OCI-M1 (cell line): ENCODE measurements around the gene ADRM1.
A peak's percentile ranks its signal among the peaks of the same experiment; 100 is the strongest.

ENCODE experiments used
- DNase-seq: peaks from one replicate; lab custom pipeline; 2025; lab: John Stamatoyannopoulos, UW

Gene ADRM1, protein sequence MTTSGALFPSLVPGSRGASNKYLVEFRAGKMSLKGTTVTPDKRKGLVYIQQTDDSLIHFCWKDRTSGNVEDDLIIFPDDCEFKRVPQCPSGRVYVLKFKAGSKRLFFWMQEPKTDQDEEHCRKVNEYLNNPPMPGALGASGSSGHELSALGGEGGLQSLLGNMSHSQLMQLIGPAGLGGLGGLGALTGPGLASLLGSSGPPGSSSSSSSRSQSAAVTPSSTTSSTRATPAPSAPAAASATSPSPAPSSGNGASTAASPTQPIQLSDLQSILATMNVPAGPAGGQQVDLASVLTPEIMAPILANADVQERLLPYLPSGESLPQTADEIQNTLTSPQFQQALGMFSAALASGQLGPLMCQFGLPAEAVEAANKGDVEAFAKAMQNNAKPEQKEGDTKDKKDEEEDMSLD

DNA sequence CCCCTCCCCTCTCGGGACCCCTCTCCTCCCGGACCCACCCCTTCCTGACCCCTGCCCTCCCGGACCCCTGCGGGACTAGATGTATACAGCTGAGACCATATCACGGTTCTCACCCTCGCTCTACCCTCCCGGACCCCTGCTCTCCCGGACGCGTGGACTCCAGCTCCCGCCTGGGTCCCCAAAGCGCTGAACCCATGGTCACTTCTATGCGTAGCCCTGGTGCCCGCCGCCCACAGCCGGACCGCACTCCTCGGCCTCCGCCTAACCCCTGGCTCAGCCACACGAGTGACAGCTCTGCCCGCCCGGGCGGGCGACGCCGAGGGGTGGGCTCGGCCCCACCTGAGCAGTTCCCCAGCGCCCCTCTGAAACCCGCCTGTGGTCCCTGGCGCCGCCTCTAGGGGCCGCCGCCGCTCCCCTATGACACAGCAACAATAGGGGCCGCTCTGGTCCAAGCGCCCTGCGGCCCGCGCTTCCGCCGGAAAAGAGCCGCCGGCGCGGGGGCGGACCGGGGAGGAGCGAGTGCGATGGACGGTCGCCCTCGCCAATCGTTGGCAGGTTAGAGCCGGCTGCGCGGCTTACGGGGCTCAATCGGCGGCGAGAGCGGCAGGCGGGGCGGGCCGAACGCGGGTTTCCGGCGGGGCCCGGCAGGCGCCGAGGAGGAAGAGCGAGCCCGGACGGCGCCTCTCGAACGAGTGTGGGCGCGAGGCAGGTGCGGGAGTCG lies at the start of gene ADRM1:
TSS of gene ADRM1 (plus strand) at position 657 of the 721 bp plus-strand sequence. CDS start 572 bp downstream, outside the sequence.
- DNase-seq, result peak; percentile 98

DNA sequence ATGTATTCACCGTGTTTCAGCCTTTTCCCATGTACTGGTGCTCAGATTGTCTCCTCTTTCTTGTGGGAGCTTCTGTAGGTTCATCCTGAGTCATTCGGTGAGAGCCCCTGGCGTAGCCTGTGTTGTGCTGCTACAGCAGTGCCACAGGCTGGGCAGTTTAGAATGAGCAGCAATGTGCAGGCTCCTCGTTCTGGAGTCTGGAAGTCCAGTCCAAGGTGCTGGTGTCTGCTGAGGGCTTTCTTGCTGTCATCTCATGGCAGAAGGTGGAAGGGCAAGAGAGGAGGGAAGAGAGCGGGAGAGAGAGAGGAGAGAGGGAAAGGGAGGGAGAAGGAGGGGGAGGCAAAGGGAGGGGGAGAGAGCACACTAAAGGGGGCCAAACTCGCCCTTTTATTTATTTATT lies 49.4 kb upstream of the ADRM1 start:
- no peak for DNase-seq

DNA sequence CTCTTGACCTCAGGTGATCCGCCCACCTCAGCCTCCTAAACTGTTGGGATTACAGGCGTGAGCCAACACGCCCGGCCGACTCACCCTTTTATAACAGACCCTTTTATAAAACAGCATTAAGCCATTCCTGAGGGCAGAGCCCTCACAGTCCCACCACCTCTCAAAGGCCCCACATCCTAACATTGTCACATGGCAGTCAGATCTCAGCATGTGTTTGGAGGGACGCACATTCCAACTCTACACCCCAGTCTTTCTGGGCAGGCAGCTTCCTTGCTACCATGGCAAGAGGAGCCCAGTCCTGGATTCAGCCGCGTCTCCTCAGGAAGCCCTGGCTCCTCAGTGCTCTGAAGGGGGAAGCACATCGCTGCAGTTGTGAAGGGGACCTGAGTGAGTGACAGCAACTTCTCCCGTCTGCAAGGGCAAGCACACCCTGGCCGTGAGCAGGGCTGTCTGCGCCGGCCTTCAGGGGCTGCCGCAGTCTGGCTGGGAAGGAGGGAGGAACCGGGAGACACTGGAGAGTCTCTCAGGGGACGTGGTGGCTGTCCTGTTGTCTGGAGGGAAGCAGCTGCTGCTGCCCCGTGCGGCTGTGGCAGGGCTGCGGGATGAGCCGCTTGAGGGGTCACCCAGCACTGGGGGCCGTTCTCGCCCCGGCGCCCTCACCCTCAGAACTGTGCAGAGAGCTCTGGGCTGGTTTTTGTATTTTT lies 48.6 kb upstream of the ADRM1 start:
- no peak for DNase-seq

DNA sequence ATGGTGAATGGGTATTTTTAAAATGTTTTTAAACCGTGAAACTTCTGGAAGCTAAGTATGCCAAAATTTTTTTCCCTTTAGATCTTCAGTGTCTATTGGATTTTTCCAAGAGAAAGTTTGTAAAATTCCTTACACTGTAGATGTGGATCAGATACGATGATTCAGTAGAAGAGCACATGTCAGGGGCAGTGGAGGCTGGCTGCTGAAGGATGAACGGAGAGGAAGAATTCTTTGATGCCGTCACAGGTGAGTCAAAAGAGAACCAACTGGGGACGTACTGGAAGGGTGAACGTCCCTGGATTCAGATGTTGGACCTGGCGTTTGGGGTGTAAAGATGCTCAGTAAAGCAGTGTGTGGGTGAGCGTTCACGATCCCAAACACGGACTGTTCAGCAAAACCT lies 46.8 kb upstream of the ADRM1 start:
- no peak for DNase-seq

DNA sequence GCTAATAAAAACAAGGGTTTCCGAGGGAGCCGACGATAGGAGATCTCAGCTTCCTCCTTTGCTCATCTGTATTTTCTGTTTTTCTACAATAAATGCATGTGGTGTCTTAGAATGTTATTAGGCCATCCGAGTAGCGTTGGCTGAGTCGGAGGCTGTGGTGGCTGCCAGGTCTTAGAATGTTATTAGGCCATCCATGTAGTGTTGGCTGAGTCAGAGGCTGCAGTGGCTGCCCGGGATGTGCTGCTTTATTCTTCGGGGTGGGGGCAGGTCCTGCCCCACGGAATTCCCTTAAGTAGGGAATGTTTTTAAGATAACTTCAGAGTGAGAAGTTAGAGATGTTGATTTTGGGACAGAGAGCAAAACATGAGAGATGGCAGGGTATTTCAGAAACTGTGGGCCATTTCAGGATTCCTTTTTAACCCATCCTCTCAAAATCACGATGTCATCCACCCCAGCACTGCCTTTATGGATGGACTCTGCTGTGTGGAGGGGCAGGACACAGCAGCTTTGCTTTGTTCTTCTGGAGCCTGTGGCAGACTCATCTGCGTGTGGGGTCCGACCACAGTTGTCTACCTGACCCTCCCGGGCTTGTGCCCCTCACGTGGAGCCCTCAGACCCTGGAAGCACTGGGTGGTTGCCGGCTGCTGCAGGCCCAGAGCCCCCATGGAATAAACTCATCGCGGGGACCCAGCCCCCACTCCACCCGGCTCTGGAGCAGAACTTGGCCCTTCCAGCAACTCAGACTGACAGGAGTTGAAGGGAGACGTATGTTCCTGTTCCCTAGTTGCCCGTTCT lies 44.1 kb upstream of the ADRM1 start:
- DNase-seq, result no peak

DNA sequence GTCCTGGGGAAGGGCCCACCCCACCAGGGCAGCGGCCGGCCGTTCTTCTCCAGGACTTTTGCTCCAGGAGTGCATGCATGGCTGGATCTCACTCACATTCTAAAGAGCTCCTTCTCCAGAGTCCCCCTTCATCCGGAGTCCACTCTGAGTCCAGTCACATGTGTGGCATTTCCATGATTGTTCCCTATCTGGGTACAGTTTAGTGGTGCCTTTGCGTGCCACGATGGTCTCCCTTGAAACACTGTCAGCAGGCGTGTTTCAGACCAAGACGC lies 43.6 kb upstream of the ADRM1 start:
- no peak for DNase-seq

DNA sequence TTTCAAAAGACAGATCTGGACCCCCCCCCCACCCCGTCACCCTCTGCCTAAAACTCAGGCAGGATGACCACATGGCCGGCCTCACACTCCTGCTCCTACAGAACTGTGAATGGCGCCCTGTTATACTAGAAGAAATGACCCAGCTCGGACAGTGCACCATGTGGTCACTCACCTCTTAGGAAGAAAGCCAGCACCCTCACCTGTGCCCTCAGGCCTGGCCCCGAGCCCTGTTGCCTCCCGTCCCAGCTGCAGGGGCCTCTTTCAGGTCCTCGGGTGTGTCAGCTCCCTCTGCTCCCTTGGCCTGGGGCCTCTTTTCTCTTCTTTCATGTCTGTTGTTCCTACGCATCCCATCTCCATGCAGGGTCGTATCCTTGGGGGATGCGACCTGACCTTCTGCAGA lies 40.7 kb upstream of the ADRM1 start:
- DNase-seq, result no peak

DNA sequence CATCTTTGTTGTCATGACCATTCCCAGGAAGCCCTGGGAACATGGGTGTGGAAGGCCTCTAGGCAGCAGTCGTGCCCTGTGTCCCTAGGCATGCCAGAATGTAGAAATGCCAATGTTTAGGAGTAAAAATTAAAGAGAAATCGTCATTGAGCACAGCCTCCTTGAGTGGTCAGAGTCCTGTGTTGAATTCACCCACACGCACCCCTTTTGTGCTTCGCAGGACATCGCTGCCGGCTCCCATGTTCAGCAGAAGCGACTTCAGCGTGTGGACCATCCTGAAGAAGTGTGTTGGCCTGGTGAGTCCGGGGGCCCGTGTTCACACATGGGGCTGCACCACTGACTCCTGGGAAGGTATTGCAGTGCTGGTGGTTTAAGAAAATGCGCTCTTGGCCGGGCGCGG lies 39.4 kb upstream of the ADRM1 start:
- DNase-seq, result no peak

DNA sequence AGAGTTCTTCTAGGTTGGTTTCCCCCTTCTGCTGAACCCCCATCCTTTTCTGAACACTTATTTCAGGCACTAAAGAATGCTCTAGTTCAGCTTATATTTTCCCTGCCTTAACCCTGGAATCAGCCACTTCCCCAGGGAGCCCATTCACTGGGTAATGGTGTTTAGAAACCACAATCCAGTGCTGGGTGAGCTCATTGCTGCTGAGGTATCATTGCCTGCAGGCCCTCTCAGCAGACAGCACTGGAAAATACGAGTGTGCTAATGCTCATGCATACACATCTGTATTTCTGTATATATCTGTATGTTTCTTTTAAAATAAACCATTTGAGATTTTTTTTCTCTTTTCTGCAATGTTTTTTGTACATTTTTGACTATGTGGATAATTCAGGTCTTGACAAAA lies 37.4 kb upstream of the ADRM1 start:
- no peak for DNase-seq

DNA sequence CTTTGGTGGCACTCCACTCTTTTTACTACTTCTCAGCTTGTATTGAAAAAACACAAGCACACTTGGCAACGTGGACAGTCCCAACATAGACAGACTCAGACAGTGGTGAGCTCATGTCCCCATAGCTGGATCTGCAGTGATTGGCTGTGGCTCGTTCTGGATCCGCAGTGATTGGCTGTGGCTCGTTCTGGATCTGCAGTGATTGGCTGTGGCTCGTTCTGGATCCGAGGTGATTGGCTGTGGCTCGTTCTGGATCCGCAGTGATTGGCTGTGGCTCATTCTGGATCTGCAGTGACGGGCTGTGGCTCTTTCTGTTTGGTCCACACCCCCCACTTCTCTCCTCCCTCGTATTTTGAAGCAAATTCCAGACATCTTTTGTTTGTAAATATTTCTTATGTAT lies 36.5 kb upstream of the ADRM1 start:
- no peak for DNase-seq

DNA sequence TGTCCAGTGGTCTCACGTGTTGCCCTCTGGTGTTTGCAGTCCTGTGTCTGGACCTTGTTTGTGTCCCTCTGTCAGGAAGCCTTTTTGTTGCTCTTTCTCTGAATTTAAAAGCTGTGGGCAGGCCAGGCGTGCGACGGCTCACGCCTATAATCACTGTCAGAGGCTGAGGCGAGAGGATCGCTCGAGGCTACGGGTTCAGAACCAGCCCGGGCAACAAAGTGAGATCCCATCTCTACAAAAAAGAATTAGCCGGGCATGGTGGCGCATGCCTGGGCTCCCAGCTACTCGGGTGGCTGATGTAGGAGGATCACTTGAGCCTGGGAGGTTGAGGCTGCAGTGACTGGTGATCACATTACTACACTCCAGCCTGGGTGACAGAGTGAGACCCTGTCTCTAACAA lies 35.9 kb upstream of the ADRM1 start:
- no peak for DNase-seq

DNA sequence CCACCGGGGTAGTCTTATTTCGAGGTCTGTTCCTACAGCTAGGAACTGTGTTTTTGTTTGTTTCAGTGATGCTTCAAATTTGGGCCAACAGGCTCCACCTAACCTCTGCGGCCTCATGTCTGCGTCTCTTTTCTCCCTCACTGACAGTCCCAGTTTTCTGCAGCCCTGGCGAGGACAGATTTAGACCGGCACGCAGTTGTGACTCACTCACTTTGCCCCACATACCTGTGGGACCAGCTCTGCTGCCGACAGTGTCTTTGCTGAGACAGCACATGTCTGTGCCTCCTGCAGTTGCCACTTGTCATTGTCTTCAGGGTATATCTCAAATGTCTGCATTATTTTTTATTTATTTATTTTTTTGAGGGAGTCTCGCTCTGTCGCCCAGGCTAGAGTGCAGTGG lies 35.3 kb upstream of the ADRM1 start:
- DNase-seq, result no peak

DNA sequence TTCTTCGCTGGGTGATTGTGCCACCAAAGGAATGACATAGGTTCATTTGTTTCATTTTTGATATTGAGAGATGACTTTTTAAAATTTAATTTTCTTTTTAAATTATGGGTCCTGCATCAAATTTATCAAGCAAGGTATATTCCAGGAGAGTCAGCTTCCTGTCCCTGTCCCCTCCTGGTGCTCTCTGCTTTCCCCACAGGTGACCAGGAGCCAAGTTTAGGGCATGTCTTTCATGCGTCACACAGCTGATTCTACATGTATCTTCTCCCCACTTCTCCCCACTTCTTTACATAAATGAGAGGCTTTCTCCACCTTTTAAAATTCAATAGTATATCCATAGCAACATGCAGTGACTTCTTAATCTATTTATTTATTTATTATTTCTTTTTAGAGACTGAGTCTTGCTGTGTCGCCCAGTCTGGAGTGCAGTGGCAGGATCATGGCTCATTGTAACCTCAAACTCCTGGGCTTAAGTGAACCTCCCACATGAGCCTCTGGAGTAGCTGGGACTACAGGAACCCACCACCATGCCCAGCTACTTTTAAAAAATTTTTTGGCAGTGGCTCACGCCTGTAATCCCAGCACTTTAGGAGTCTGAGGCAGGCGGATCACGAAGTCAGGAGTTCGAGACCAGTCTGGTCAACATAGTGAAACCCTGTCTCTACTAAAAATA lies 34.4 kb upstream of the ADRM1 start:
- DNase-seq, result no peak

DNA sequence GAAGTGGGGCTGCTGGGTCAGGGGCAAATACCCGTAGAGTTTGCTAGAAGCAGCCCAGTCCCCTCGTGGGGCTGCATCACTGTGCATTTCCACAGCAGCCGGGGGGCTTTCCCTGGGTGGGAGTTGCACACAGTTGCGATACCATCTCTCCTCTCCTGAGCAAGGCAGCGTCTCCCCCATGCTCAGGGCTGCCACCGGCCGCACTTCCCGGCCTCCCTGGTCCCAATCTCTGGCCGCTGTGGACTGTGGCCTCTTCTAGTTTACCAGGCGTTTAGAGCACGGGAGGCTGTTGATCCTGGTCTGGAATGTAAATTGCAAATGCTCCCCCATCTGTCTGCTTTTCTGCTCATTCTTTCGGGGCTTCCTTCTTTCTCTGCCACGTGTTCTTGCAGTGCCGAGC lies 33.4 kb upstream of the ADRM1 start:
- DNase-seq, result no peak

DNA sequence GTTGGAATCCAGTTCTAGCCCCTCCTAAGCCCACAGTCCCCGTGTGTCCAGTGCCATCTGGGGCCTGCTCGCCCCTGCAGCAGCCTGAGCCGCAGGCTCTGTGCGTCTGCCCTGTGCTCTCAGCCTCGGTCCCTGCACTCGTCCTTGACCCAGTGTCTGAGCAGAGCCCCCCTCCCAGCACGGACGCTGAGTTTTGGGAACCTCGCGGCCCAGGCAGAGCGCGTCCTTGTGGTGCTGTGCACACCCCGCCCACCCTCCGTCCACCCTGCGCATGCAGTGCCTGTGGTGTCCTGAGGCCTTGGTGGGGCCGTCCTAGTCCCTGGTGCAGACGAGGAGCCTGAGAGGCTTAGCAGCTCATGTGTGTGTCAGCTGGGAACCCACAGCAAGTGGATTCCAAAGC lies 32.9 kb upstream of the ADRM1 start:
- no peak for DNase-seq

DNA sequence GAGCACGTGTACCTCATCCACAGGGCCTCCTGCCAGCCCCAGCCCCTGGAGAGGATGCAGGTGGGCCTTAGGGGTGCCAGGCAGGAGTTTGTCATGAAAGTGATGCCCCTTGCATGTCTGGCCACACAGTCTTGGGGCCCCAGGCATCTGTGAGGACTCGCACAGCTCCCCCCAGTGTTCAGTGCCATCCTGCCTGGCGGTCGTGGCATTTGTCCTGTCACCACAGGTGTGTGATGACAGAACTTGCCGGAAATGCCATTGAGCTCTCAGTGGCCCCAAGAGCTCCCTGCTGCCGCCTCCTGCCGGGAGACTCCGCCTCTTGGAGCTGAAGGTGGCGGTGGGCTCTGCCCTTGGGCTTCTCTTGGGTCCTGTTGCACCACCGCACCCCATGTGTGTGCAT lies 30.6 kb upstream of the ADRM1 start:
- no peak for DNase-seq

DNA sequence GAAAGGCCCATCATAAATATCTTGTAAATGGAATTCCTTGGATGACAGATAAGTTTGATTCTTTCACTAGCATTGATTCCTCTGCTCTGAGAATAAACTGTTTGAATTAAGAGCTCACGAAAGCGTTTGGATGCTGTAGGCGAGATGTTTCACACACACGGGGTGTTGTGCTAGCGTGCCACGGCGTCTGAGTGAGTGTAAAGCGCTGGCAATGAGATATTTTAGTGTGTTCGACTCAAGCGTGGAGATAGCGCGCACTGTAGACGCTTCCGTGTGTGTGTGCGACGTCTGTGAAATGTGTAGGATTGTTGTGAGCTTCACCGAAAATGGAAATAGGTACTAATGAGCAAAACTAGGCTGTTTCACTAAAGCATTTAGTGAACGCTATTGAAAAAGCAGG lies 29.4 kb upstream of the ADRM1 start:
- no peak for DNase-seq

DNA sequence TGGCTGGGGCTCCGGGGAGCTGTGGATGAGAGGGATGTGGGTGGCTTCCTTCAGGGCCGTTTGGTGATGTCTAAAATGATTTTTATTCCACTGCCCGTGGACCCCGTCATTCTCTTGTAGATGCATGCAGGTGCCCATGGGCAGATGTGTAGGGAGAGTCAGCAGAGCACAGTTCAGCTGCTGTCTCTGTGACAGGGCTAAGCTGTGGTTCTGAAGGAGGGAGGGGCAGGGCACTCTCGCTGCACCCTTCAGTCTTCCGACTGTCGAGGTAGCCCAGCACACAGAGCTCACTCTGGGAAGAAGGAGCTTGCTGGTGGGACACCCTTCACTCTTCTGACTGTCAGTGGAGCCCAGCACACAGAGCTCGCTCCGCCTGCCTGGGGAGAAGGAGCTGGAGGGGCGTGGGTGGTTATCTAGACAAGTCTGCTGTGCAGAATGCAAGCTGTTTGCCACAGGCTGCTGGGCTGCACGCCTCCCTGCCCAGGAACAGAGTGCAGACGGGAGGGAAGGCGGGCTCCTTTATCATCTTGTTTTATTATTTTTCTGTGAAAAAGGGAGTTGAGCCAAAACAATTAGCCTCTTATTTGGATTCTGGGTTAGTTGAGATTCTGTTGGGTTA lies 28.4 kb upstream of the ADRM1 start:
- DNase-seq, result peak; percentile 37

DNA sequence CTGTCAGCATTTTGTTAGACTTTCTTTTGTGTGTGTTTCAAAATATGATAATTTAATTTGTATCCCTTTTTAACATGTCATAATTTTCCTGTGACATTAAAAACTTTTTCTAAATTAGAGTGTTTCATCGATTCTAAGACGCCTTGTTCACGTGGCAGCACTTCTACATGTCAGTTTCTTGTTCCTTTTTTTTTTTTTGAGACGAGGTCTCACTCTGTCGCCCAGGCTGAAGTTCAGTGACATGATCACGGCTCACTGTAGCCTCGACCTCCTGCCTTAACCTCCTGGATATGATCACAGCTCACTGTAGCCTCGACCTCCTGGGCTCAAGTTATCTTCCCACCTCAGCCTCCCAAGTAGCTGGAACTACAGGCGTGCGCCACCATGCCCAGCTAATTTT lies 27.6 kb upstream of the ADRM1 start:
- DNase-seq, result no peak

DNA sequence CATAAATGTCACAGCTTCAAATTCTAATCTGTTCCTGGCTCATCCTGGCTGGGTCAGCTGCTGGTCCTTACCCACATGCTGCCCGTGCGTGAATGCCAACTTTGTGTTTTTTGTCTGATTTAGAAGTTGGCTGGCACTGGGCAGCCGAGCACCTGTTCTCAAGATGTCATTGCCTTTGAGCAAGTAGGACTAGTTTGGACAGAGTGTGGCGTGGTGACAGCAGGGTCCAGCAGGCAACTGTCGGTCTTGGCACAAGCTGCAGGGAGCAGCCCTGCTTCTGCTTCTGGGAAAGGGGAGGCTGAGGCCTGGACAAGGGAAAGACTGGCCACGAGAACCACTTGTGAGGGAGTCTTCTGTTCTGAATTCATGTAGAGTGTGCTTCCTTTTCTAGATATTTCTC lies 26.4 kb upstream of the ADRM1 start:
- no peak for DNase-seq

DNA sequence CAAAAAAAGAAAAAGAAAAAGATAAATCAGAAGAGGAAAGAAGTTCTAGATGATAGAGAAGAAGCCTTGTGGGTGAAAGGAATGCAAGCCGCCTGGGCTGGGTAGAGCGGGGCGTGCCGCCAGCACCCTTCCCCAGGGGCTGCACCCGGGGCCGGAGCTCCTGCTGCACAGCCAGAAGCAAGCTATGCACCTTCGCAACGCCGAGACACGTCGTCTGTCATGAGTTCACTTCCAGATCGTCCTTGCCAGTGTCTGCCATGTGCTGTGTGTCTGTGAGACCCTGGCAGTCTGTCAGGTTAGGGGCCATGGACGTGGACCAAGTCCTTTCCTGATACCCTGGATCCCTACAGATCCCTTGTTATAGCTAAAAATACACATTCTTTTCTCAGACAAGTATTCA lies 25.5 kb upstream of the ADRM1 start:
- DNase-seq, result no peak
